ENCODE data around the gene CAMK4. TPM values are rescaled to one million over a fixed set of nuclear protein-coding genes. Genes with fewer than 3 reads are reported as not detected.

Gene CAMK4
- total and polyA plus RNA-seq, 8 donors = 0.45 to 25.1 (median 3.8) TPM

DNA sequence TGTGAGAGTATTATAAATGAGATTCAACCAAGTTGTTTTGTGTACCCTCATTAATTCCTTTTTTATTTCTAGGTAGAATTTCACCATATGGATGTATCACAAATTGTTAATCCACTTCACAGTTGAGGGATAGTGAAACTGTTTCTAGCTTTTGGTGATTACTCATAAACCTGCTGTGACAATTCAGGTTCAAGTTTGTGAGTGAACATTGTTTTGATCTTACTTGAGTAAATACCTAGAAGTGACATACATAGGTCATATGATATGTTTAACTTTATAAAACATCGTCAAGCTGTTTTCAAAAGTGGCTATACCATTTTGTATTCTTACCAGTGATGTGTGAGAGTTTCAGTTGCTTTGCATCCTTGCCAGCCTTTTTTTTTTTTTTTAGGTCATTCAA is 112.9 kb downstream of the CAMK4 start:
- Histone ChIP-seq H3K9me3 (no peaks in the 10 kb centered on the region), H3K36me3 (no peaks in the 10 kb centered on the region), H3K4me1 (no peaks in the 10 kb centered on the region), H3K27me3 (no peaks in the 10 kb centered on the region), H3K4me3 (no peak overlapping the region), H3K27ac (no peak overlapping the region)
- DNase-seq = no peak
- intact Hi-C loops (cut with DNase I; ENCODE audit: low total_unique reads) = no loop called here
- TF ChIP-seq POLR2A (IDR thresholded peaks at IDR 0.05) (no peak), EP300 (IDR thresholded peaks at IDR 0.05) (no peak), POLR2AphosphoS5 (IDR thresholded peaks at IDR 0.05) (no peak)
- TF ChIP-seq, protein P1, sequence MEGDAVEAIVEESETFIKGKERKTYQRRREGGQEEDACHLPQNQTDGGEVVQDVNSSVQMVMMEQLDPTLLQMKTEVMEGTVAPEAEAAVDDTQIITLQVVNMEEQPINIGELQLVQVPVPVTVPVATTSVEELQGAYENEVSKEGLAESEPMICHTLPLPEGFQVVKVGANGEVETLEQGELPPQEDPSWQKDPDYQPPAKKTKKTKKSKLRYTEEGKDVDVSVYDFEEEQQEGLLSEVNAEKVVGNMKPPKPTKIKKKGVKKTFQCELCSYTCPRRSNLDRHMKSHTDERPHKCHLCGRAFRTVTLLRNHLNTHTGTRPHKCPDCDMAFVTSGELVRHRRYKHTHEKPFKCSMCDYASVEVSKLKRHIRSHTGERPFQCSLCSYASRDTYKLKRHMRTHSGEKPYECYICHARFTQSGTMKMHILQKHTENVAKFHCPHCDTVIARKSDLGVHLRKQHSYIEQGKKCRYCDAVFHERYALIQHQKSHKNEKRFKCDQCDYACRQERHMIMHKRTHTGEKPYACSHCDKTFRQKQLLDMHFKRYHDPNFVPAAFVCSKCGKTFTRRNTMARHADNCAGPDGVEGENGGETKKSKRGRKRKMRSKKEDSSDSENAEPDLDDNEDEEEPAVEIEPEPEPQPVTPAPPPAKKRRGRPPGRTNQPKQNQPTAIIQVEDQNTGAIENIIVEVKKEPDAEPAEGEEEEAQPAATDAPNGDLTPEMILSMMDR (IDR thresholded peaks at IDR 0.05) = no peak
- WGBS, 5 donors = 51 to 79% (median 57%) methylated on average over 1 of the region's 1 CpG

DNA sequence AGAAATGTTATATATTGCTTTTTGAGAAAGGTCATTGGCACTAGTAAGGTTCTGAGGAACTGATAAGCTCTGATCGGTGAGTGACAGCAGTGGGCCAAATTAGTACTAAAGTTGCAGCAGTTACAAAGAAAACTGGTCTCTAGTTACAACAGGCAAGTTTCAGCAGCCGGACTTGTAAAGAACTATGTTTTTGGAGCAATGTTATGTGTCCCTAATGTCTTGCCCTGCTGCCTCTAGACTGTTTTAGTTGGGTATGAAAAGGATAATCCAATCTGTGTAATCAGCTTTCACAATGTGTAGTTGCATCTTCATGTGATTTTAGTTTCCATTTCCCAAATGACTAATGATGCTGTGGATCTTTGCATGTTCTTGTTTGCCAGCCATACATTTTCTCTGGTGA is 113.5 kb downstream of the CAMK4 start:
- H3K4me1 ChIP-seq = no peaks in the 10 kb centered on the region
- TF ChIP-seq POLR2AphosphoS5 (IDR thresholded peaks at IDR 0.05) (no peak), POLR2A (IDR thresholded peaks at IDR 0.05) (no peak), EP300 (IDR thresholded peaks at IDR 0.05) (no peak)
- TF ChIP-seq, protein P1 (IDR thresholded peaks at IDR 0.05) = no peak
- WGBS, 5 donors = 8 to 25% (median 13%) methylated on average over 2 of the region's 2 CpGs
- DNase-seq = no peak
- H3K36me3 ChIP-seq = no peaks in the 10 kb centered on the region
- intact Hi-C loops (cut with DNase I; ENCODE audit: low total_unique reads) = no loop called here
- H3K27ac ChIP-seq = no peak overlapping the region
- H3K9me3 ChIP-seq = no peaks in the 10 kb centered on the region
- H3K27me3 ChIP-seq = no peaks in the 10 kb centered on the region
- no peak overlapping the region for H3K4me3 ChIP-seq

DNA sequence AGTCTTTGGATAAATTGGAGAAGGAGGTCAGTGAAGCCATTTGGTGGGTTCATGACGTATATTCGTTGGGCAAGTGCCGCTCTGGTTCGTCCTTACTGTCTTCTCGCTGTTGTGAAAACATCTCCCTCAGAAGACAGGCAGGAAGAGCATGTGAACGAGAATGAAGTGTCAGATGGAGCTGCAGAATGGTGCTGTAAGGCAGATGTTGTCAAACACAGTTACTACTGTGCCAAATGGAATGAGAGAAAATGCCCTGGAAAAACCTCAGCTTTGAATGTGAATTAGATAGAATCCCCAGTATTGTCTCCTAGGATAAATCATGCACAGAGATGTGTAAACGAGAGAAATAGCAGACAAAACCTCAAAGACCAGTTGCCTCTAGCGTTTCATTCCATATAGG is 121.5 kb downstream of the CAMK4 start:
- intact Hi-C loops (cut with DNase I; ENCODE audit: low total_unique reads) = no loop called here
- TF ChIP-seq, protein P1 (IDR thresholded peaks at IDR 0.05) = no peak
- TF ChIP-seq EP300 (IDR thresholded peaks at IDR 0.05) (no peak), POLR2AphosphoS5 (IDR thresholded peaks at IDR 0.05) (no peak), POLR2A (IDR thresholded peaks at IDR 0.05) (no peak)

DNA sequence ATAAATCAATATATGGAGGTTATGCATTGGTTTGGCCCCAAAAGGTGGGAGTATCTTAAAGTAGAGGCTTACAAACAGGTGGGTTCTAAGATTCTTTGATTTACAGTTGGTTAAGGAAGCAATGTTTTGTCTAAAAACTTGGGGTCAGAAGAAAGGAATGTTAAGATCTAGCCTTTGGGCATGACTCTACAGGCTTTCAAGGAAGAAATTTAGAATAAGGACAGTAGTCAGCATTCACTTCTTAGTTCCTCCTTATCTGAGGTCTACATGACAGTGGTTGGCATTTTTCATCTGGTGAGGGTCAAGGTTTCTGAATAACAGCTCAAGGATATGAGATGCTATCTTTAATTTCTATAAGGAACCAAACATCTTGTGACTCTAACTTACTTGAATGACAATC is 122.8 kb downstream of the CAMK4 start:
- intact Hi-C loops (cut with DNase I; ENCODE audit: low total_unique reads) = no loop called here
- Histone ChIP-seq H3K36me3 (no peaks in the 10 kb centered on the region), H3K9me3 (no peaks in the 10 kb centered on the region), H3K27me3 (no peaks in the 10 kb centered on the region), H3K4me3 (no peak overlapping the region), H3K27ac (no peak overlapping the region), H3K4me1 (no peaks in the 10 kb centered on the region)
- DNase-seq = no peak
- no peak for TF ChIP-seq POLR2AphosphoS5 (IDR thresholded peaks at IDR 0.05)

More for the DNA sequence above, 121.5 kb downstream of the CAMK4 start:
- Histone ChIP-seq H3K9me3 (no peaks in the 10 kb centered on the region), H3K4me3 (no peak overlapping the region), H3K27ac (no peak overlapping the region), H3K4me1 (no peaks in the 10 kb centered on the region), H3K36me3 (no peaks in the 10 kb centered on the region), H3K27me3 (no peaks in the 10 kb centered on the region)
- DNase-seq = peak in 1 of 2 donors; percentile 6
- 52 to 70% (median 63%) methylated on average over 8 of the region's 8 CpGs for WGBS, 5 donors

DNA sequence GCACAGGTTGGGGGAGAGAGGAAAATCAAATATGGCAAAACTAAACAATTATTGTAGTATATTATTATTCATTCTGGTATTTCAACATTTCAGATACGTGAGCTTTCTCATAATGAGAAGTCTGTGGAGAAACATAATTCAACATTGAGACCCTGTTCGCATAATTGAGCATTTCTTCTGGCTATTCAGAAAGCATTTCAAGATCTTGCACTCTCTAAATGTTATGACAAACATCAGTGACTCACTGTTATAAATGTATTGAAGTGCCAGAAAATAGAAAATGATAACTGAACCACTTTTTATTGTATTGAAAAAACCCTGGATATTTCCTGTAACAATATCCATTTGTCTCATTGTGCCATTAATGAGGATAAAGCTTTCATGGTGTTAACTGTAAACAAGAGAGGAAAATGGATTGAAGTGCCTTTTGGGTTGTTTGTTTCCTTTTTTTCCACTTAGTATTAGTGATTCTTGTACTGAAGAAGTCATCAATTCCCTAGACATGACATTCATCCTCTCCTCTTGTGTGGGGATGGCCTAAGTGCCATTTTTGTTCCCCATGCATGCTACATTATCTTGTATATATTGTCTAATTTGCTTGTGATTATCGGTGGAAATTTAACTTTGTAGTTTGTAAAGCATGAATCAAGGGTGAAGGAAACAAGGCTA is 124.6 kb downstream of the CAMK4 start:
- TF ChIP-seq, protein P1 (IDR thresholded peaks at IDR 0.05) = no peak
- no peak for TF ChIP-seq POLR2AphosphoS5 (IDR thresholded peaks at IDR 0.05)
- no peak for TF ChIP-seq EP300 (IDR thresholded peaks at IDR 0.05)
- no peak for TF ChIP-seq POLR2A (IDR thresholded peaks at IDR 0.05)
- Histone ChIP-seq H3K4me3 (no peak overlapping the region), H3K27ac (no peak overlapping the region), H3K36me3 (no peaks in the 10 kb centered on the region), H3K9me3 (no peaks in the 10 kb centered on the region), H3K4me1 (no peaks in the 10 kb centered on the region), H3K27me3 (no peaks in the 10 kb centered on the region)
- WGBS, 5 donors = 69 to 79% (median 75%) methylated on average over 3 of the region's 3 CpGs
- DNase-seq = no peak
- intact Hi-C loops (cut with DNase I; ENCODE audit: low total_unique reads) = no loop called here
